Hematopoietic multipotent progenitor cell treated with erythropoietin and hydrocortisone succinate and interleukin-3 and kit ligand, for 15 days (in vitro differentiated cells): Measurements from ENCODE around the gene TMEM170B.

Experiments
- DNase-seq: peaks from one replicate; pipeline ENCODE4 v3.0.0-alpha.2; 2015; ENCODE audit warnings: low spot score

TMEM170B gene

DNA sequence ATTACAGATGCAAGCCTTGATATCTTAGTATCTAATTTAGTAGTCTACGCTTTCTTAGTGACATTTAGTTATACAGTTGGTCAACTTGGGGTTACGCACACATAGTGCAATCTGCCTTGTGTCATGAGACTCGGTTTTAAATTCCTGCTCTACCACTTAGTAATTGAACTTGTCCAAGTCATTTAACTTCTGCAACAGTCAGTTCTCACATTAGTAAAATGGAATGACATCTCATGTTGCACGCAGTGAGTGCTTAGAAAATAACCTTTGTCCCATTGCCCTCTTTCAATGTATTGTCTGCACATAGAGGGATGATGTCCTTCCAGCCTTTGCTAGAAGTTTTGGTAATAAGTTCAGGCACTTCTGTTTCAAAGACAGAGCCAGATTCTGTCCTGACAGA is 48.6 kb downstream of the TMEM170B start:
- DNase-seq: no peak

DNA sequence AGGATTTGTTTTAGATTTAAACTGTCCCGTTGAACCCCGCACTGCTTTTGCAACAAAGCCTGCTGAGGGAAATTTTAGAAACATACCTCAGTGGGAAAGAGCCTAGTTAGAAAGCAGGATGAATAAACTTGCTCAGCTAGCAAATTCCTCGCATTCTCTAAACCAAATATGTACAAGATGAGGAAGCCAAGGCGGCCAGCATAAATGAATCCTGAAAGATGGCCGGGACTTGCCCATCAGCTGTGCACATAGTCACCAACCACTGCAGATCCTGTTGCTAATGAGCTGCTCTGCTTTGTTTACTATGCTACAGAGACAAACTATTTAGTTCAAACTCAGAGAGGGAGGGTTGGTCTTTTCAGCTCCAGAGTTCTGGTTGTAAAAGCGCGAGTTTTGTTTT is 49.0 kb downstream of the TMEM170B start:
- DNase-seq: no peak

DNA sequence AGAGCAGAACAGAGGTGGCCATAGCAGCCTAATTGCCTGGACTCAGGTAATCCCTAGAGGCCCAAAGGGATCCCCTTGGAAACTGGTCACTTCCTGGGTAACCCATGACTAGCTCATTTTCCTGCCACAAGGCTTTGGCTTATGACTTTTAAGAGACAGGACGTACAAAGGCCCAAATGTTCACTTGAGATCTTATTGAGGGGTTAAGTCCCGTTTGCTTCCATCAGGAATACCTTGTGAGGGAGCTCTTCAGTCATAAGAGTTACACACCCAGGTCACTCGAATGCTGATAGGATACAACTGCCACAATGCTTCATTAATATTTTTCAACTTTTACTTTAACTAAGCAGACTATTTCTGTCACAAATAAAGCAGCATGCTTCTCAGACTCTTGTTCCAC is 51.7 kb downstream of the TMEM170B start:
- DNase-seq: no peak

DNA sequence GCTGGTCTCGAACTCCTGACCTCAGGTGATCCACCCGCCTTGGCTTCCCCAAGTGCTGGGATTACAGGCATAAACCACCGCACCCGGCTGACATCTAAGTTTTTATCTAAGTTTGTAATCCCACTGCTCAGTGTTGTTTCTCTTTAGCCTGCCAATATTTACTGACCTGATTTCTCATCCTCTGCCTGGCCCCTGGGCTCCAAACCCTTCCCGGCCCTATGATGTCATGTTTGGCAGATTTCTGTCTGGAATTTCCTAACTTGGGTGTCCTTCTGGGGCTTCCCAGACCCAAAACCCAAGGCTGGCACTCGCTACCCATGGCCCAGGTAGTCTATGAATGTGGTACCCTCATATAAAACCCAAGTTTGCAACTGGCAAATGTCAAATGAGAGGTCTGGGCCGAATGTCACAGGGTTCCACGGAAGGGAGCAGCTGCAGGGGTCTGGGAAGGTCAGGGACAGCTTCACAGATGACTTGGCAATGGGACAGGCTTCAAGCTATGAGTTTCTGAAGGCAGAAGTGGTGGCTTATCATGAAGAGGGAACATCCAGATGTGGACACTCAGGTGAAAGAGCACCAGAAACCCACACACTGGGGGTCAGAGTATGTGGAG is 54.9 kb downstream of the TMEM170B start:
- DNase-seq: no peak

DNA sequence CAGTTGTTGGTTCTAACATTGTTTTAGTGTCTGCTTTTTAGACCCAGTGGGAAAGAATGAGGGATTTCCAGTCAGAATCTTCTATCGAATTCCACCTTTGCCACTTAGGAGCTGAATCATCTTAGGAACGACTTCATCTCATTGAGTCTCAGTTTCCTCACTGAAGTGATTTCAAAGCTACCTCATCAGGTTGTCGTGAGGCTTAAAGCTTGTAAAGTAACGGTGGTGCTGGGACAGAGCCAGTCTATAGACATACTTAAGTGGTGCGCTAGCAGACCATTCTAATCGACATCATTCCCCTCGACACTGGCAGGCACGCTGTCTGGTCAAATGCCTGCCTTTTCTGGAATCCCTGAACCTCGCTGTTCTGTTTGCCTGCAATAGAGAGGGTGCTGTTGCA is 55.5 kb downstream of the TMEM170B start:
- no peak for DNase-seq

DNA sequence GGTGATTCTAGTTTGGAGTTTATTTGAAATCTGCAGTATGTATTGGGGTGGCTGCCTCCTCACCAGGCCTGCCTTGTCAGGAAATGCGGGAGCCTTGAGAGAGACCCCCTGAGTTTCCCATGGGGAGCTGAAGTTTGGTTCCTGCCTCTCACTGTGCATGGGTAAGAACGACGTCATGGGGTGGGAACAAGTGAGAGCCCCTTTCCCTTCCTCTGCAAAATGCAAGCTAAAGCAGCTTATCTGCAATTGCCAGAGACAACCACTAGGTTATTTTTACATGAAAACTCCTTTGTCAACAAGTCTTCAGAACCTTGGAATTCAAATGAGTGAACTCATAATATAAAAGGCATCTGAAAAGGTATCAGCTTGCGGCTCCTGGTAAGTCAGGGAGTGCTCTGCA is 58.4 kb downstream of the TMEM170B start:
- no peak for DNase-seq

DNA sequence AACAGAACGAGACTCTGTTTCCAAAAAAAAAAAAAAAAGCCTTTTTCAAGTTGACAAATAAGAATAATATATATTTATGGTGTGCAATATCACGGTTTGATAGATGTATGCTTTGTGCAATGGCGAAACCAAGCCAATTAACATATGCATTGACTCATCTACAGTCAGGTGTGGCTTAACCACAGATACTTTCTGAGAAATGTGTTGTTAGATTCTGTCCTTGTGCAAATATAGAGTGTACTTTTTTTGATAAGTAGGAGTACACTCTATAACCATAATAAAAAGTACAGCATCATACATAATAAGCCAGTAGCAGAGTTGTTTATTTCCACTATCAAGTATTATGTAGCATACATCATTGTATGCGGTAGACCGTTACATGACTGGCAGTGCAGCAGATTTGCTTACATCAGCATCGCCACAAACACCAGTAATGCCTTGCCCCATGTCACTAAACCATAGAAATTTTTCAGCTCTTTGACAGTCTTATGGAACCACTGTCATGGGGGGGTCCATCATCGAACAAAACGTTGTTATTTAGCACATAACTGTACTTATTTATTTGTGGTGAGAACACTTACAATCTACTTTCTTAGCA is 59.2 kb downstream of the TMEM170B start:
- no peak for DNase-seq

DNA sequence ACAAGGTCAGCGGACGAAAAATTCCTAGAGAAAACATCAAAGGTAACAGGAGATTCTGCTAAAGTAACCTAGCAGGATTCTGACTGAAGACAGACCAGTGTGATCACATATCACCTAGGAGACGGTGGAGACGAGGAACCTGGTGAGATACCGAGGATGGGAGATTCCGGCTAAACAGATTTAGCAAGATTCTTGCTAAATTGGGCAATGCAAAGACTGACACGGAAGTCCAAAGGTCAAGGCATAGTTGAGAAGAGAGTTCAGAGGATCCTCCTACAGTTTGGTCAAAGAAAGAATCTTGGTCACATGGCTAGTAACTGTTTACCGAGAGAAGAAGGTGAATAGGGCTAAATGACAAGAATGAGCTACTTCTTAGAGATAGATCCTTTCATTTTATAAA is 61.1 kb downstream of the TMEM170B start:
- DNase-seq: no peak

DNA sequence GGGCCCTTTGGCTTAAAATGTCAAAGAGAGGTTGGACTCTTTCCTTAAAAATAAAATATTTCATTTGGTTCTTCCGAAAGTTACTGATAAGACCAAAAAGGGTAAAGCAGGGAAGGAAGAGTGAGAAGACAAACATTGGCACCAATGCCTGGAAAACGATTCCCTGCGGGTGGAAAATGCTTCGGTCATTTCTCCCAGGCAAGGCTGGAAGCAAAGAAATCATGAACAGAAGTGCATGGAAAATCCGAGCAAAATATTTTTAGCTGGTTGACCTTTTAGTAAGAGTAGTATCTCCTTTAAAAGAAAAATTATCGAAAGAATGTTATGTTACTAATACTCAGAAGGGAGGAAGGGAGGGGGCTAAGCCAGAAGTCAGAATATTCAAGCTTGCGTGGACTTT is 62.7 kb downstream of the TMEM170B start:
- DNase-seq: no peak

DNA sequence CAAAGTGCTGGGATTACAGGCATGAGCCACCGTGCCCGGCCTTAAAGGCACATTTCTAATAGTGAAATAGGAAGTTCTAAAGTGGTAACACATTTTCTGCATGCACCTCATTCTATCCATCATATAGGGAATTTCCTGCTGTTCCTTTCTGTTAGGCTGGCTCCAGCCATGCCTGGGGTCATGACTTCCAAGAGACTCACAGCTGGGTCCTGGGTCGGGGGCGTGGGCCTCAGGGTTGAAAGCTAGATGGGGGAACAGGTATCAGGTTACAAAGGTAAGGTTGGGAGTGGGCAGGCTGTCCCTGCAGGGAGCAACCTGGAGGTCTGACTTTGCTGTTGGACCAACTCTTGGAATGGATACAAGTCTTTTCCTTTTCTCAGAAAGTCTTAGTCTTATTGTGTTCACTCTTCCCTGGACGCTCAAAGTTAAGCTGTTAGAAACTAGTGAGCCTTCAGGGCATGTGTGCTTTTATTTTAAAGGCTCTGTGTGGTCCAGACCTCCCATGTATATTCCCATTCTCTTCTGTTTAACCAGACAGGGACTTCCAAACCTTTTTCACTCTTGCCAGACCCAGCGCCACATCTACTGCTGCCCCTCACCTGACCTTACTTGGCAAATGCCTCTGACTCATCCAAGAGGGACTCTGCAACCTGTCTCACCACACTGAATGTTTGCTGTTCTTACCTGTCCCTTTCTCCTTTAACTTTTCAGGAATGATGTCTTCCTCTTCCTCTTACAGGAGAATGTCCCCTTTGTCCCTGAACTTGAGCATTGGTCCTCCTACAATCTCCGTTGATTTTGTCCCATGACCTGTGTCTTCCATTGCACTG is 64.4 kb downstream of the TMEM170B start:
- no peak for DNase-seq

DNA sequence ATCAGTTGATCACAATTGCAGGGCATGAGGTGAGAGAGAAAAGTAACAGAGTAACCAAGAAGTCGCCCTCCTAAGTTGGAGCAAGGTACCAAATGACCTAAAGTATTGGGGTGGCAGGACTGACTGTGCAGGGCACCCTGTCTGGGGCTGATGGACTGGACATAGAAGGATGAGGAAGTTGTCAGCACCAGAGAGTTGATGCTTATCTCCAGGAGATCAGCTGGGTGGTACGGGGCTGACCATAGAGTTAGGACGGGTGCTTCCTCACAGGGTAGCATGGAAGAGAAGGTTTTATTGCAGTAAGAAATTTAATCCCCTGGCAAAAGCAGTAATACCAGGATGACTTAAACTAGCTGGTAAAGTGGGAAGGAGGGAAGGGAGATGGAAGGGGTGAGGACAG is 66.7 kb downstream of the TMEM170B start:
- DNase-seq: no peak

DNA sequence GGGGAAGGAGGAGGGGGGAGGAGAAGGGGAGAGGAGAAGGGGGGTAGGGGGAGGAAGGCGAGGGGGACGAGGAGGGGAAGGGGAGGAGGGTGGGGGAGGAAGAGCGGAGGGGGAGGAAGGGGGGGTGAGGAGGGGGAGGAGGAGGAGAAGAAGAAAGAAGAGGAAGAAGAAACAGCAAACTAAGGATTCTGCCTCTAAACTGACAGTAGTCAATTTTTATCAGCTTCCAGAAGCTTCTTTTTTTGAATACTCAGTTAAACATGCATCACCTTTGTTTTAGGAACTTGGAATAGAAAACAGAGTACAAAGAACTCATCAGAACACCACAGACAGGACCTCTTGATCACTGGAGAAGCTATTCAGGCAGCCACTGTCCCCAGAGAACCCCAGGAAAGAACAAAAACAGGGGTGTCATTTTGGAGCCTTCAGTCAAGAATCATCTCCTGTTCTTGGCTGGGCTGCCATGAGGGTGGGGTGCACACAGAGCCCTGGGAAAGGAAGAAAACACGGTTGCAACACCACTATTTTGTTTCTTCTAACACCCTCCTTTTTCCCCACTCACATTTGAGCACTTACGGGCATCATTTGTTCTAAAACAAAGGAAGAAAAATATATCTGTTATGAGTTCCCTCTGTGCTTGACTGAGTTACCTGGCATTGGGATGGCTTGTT is 67.4 kb downstream of the TMEM170B start:
- DNase-seq: no peak

DNA sequence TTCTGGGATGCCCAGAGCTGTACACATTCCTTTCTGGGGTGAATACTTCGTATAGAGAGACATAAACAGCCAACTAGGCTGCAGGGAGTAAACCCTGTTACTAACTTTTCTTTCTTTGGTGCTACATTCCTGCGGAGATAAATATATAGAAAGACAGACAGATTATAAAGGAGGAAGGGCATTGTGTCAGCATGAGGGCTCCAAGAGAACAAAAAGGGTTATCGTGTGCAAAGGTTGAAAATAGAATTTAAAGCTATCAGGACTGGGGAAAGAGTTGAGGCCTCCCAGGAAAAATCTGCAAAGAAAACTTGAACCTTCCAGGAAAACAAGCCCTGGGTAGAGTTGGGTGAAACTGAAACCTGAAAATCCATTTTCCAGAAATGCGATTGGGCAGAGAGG is 68.0 kb downstream of the TMEM170B start:
- no peak for DNase-seq

DNA sequence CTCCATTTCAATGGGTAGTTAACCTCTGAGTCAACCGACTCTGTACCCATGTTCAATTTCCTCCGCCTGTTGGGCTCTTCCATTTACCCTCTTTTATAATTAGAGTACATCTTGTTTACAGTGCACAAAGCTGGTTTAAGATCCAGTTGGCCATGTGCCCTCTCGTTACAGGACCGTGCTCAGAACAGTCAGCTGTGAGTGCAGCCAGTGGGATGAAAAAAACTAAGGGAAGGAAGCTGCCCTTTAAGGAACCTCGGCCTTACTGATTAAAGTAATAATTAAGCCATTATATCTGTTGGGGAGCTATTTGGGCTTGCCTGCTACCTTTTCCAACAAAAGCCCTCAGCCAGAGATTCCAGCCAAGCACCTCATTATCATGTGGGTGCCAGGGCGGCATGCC is 68.8 kb downstream of the TMEM170B start:
- DNase-seq: no peak

DNA sequence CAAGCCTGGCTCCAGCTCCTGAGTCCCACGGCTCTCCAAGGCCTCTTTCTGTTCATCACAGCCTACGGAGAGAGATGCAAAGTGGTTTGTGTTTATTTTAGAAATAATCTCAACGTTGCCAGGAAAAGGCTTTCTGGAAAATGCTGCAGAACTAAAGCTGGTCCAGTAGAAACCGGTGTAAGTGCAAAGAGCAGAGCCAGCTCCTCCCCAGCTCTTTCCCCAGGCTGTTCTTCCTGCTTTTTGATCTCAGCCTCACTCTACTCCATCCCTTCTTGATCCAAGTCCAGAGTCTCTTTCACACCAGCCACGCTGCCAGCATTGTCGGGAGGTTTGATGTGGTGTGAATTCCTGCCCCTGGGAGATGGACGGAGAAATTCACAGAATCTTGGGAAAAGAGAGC is 69.8 kb downstream of the TMEM170B start:
- DNase-seq: no peak

DNA sequence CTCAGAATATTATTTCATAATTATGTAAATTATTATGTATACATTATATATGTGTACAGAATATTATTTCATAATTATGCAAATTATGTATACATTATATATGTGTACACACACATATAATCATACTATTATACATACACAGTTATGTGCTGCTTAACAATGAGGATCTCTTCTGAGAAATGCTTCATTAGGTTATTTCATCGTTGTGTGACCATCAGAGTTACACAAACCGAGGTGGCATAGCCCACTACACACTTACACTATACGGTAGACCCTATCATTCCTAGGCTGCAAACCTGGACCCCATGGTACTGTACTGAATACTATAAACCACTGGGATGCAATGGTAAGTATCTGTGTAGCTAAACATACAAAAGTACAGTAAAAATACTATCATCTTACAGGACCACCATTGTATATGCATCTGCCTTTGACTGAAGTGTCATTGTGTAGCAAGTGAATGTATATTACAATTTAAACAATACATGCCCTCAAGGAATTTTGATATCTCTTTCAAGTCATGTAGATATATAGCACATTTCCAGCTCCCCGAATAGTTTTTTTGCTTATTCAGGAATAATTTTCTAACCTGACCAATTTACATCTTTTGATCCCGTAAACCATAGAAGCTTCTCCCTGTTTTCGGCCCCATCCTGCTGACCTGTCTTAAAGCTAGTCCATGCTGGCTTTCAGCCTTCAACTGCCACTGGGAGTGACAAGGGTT is 71.2 kb downstream of the TMEM170B start:
- no peak for DNase-seq

DNA sequence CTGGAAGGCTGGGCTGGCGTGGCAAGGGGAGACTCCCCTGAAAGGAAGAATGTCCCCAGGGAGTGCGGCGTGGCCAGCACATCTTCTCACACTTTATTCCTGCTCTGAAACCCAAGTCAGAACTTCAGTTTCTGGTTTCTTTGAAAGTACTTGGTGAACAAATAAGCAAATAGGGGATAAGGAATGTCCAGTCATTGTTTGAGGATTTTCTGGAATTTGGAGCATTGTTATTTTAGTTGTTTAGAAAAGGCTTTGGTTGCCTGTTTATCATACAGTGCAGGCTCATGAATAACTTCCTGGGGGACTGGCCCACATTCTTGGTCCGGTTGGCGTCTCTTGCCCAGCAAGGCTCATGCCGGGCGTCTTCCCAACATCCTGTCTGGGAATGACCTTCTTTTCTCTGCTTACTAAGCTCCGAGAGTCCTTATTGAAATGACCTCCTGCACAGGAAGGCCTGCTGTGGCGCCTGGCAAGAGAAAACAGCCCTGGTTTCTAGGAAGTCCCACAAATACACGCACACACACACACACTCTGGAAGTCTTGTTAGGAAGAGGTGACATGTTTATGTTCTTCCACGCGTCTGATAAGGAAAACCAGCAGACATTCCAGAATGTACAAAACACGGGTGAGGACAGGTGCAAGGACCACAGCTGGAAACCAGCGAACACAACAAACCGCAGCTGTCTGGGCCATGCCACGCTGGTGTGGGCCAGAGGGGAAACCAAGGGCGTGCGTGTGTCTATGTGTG is 71.9 kb downstream of the TMEM170B start:
- no peak for DNase-seq

DNA sequence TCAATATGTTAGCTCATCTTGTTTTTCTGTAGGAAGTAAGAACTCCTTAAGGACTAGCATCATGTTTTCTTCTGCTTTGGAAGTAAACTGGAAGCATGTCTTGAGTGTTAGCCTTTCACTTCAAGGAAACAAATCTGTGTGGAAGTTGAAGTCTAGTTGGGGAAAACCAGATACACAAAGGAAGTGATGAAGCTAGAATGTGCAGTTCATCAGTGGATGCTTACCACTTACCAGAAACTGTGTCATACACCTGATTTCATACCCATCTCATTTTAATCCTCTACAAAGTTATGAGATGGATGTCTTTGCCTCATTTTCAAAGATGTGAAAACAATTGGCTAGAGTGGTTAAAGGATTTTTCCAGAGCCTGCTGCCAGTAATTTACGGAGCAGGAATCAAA is 75.8 kb downstream of the TMEM170B start:
- no peak for DNase-seq

DNA sequence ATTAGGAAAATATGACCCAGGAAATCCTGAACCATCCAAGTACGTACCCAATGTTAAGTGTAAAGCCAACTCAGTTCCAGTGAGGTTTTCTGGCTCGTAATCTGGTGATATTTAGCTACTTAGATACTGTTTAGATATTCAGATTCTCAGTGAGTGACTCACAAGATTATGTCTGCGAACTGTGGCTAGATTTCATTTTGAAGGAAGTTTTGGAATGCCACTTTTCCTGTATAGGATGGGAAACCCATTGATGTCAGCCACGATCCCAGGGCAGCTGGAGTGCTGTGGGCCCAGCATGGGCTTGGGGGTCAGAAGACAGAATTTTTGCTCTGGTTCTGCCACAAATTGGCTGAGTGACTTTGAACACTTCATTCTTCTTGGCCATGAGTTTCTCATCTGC is 76.3 kb downstream of the TMEM170B start:
- DNase-seq: no peak

DNA sequence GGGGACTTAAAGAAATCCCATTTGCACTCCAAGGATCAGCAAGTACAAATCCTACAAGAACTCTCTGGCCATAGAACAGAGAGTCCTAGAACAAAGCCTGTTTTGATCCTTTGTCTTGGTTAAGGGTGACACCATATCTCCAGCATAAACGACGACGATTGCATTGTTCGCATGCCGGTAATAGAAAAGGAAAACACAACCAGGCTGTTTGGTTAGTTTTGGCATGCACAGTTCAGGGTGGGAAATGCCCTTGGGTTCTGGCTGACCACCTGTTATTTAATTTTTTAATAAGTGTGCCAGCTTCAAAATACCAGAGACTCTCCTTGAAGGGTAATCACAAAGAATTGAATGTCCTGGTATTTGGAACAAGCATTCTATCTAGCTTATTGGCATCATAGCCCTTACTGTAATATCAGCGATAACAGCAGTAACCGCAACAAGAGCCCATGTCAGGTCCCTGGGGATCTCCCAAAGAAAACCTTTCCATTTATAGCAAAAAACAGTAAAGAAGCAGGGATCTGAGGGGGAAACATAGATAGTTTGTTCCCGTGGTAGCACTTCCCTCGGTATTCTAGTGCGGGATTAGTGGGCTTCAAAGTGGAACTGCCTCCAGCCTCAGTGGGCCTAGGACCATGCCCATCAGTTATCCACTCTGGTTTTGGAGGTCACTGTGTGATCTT is 77.1 kb downstream of the TMEM170B start:
- DNase-seq: no peak

DNA sequence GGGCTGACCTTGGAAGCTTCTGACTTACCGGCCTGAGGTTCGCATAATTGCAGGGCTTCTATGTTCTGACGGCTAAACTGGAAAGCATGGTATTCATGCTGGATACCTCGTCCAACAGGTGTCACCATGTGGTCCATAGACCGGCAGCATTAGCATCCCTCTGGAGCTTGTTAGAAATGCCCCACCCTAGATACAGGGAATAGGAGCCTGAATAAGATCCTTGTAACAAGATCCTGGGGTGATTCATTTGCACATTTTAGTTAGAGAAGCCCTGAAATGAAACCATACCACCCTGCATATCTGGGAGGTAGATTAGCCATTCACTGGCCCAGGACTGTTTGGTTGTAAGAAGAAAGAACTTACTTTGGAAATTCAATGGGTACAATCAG is 77.7 kb downstream of the TMEM170B start:
- DNase-seq: no peak
